ENCODE results near the gene RNF44.

Gene RNF44

GRCh38 chr5:176534640-176535039 lies 2.6 kb downstream of the RNF44 start:
- DNase-seq, result no peak

GRCh38 chr5:176533894-176534611 lies 3.1 kb downstream of the RNF44 start:
- no peak for DNase-seq

DNA sequence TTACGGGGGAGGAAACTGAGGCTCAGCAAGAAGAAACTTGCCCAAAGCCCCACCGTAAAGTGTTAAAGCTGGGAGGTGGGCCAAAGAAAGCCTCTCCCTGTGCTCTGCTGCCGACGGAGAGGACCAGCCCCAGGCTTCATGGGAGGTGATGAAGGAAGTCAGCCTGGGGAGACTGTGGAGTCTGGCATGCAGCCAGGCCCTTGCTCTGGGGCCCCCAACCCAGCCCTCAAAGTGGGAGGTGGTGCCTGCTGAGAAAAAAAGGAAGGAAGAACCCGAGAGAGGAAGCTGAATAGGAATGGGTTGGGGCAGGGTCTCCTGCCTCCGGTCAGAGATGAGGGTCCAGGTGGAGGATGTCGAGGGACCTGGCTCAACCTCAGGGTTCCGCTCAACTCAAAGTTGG lies 3.8 kb downstream of the RNF44 start:
- DNase-seq, result no peak

DNA sequence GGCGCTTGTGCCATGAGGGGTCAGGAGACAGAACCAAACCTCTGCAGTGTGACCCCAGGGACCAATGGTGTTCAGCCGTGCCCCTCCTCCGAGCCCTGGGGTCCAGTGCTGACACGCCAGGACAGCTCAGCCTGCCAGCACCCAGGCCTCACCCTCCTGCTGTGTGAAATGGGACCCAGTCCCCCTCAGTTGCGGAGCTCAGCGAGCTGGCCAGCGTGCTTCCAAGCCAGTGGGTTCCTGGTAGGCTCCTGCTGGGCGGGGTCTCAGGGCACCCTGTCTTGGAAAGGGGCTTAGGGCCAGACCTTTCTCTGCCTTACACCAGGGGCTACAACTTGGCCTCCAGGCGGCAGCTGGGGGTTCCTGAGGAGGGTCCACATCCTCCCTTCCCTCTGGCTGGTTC lies 4.4 kb downstream of the RNF44 start:
- no peak for DNase-seq

DNA sequence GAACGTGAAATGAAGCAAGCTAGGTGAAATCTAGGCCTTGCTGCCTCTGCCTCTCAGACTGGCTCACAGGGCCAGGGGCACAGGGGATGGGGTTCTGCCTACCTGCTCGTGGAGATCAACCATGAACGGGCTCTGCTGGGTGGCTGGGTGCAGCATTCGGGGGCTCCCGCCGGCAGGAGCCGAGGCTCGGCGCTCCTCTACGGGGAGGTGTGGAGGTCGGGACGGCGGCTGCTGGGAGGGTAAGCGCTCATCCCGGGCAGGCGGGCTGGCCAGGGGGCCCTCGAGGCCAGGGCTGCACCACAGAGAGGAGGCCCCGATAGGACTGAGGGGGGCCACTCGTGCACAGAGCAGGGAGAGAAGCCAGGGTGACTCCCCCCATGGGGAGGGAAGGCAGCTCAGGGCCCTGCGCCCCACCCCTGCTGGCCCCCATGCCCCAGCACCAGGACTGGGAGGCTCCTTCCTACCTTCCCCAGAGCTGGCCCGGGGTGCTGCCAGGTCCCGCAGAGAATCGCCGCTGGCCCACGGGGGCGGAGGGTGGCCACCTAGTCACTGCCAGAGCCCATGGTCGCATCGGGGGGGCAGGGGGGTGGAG lies 5.2 kb downstream of the RNF44 start:
- DNase-seq, result no peak

- no peak for DNase-seq
These were observed 6.0 kb downstream of the RNF44 start for GRCh38 chr5:176530983-176531901.

- no peak for DNase-seq
These were observed 6.7 kb downstream of the RNF44 start for GRCh38 chr5:176530393-176530982.

- DNase-seq, result no peak
These were observed 7.5 kb downstream of the RNF44 start for GRCh38 chr5:176529741-176530141.

DNA sequence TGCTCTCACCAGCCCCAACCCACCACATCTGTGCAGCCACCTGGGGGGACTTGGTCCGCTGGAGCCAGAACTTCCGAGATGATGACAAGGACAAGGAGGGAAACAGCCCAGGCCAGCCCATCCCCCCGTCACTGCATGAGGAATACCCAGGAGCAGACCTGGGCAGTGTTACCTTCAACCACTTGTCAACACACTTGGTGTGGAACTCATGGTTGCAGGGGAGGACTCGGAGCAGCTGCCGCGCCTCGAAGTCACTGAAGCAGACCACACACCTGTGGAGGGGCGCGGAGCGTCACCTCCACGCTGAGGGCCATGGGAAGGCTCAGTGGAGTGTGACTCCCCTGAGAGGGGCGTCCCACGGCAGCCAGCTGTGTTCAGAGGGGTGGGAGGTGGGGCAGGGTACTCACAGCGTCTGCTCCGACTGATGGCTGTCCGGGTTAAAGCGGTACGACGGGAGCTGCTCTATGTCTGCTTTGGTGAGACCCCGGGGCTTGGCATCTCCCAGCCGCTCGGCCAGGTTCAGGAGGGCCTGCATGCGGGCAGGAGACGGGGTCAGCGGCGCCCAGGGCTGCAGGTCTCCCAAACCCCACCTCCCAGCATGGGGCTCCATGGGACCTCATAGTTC lies 8.0 kb downstream of the RNF44 start:
- no peak for DNase-seq

DNA sequence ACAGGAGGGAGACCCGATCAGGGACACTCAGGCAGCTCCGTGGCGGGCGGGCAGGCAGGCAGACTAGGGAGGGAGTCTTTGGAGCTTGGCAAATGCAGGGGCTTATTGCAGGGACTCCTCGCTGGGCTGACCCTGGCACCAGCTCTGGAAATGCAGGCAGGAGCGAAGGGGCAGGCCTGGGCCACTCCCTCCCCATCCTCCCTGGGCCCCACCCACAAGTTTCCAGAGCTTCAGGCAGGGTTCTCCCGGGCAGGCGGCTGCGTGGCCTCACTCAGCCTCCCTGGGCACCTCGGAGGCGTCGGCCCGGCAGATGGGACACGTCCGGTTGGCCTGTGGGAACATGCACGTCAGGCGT lies 8.5 kb downstream of the RNF44 start:
- no peak for DNase-seq

GRCh38 chr5:176528301-176528700 lies 8.9 kb downstream of the RNF44 start:
- DNase-seq, result no peak

DNA sequence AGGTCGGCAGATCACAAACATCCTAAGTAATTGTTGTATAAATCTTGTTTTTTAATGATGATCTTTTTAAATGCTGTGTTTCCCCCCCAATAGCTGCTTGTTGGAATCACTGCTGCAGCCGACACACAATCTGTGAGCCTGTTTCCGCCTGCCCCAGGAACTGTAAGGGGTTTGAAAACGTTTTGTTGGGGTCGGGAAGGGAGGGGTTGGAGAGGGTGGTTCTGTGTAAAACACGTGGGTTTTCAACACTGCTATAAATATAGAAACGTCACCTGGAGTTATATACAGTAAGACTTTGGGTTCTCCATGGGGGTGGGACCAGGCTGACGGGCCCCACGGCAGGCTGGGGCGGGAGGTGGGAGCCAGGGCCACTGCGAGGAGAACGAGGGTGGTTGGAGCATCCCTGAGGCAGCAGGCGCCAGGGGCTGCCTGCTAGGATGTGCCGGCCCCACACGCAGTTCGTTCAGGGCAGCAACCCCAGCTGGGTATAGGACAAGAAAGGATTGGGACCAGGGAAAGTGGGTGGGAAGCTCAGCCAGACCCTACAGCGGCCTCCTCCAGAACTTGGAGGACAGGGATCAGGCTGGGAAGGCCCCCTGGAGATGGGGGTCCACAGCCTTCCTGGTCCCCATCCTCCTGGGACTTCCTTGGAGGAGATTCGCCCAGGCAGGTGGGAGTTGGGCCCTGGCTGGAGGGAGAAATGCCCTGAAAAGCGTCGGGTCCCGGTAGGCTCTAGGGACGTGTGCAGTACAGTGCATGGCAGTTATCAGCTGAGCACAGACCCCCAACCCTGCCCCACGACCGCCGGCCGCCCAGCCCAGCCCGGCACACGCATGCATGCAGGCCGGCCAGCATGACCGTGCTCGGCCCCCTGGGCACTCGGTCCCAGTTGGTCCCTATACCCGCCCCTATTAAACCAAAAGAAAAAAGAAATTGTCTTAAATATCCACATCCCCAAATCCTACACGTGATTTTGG lies 9.7 kb downstream of the RNF44 start:
- no peak for DNase-seq

- DNase-seq, result no peak
These were observed 10.7 kb downstream of the RNF44 start for GRCh38 chr5:176526462-176526861.

- no peak for DNase-seq
These were observed 11.5 kb downstream of the RNF44 start for GRCh38 chr5:176525677-176526076.

GRCh38 chr5:176524987-176525386 lies 12.2 kb downstream of the RNF44 start:
- no peak for DNase-seq

DNA sequence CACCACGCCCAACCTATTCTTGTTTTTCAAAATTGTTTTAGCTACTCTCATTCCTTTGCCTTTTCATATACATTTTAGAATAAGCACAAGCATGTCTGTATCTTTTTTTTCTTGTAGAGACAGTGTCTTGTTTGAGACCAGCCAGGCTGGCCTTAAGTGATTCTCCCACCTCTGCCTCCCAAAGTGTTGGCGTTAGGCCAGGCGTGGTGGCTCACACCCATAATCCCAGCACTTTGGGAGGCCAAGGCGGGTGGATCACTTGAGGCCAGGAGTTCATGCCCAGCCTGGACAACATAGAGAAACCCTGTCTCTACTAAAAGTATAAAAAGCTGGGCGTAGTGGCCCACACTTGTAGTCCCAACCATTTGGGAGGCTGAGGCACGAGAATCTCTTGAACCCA lies 13.1 kb downstream of the RNF44 start:
- no peak for DNase-seq

DNA sequence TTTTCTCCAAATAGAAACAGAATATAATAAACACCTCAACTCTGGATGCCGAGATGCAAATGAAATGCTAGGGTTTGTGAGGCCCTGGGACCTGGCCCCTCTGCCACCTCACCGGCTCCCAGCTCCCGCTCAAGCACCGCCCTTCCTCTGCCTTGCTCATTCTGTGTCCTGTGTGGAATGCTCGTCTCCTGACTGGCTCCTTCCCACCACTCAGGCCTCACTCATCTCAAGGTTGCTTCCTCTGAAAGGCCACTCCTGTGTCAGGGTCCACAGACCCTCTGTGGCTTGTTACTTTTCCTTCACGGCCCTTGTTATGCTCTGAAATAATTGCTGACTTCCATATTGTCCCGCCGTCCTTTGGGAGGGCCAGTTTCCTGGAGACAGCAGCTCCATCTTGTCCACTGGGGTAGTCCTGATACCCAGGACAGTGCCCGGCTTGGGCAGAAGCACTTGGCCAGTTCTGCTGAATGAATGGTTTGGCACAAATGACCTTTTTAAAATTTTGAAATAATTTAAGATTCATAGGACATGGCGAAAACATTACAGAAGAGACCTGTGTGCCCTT lies 15.4 kb downstream of the RNF44 start:
- DNase-seq, result no peak

DNA sequence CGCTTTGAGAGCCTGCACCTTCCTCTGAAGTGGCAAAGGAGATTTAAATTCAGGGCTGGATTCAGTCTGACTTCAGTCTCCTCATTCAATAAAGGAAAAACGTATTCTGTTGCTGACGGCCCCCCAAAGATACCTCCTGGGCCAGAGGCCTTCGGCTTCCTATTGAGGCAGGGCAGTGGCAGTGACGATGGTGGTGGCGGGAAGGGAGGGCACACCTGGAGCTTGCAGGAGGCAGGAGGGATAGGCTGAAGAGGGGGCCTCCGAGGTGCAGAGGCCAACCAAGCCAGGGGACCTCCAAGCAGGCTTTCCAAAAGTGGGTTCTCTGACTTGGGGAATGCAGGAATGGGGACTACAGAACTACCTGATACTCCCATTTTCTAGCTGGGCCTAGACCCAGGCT lies 15.9 kb downstream of the RNF44 start:
- DNase-seq, result no peak

GRCh38 chr5:176519810-176520720 lies 17.1 kb downstream of the RNF44 start:
- DNase-seq, result no peak

GRCh38 chr5:176517053-176517661 lies 20.0 kb downstream of the RNF44 start:
- no peak for DNase-seq
